C4-2B (cell line): ENCODE data around the gene SETDB1.

Experiments
- H3K27ac ChIP-seq: fragments of 450-650 bp; 2 replicates; pipeline ENCODE4 v1.5.1; 2017
- ZFX ChIP-seq: fragments of 450-650 bp; IDR thresholded peaks from 2 replicates; pipeline ENCODE4 v1.6.1; 2017
- TF ChIP-seq, protein P1 (sequence below): fragments of 450-650 bp; conservative IDR thresholded peaks from 2 replicates; pipeline ENCODE4 v1.5.1; 2017; ENCODE audit warnings: mild to moderate bottlenecking

SETDB1 gene

DNA sequence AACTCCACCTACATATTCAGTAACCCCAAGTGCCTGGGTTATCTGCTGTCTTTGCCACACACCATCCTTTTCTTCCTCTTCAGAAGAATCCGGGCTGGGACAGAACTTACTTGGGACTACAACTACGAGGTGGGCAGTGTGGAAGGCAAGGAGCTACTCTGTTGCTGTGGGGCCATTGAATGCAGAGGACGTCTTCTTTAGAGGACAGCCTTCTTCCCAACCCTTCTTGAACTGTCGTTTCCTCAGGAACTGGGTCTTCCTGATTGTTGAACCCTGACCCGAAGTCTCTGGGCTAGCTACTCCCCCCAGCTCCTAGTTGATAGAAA lies 38.0 kb downstream of the SETDB1 start:
- H3K27ac ChIP-seq, result no peak overlapping the region
- TF ChIP-seq, protein P1, sequence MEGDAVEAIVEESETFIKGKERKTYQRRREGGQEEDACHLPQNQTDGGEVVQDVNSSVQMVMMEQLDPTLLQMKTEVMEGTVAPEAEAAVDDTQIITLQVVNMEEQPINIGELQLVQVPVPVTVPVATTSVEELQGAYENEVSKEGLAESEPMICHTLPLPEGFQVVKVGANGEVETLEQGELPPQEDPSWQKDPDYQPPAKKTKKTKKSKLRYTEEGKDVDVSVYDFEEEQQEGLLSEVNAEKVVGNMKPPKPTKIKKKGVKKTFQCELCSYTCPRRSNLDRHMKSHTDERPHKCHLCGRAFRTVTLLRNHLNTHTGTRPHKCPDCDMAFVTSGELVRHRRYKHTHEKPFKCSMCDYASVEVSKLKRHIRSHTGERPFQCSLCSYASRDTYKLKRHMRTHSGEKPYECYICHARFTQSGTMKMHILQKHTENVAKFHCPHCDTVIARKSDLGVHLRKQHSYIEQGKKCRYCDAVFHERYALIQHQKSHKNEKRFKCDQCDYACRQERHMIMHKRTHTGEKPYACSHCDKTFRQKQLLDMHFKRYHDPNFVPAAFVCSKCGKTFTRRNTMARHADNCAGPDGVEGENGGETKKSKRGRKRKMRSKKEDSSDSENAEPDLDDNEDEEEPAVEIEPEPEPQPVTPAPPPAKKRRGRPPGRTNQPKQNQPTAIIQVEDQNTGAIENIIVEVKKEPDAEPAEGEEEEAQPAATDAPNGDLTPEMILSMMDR, result no peak
- no peak for TF ChIP-seq ZFX

DNA sequence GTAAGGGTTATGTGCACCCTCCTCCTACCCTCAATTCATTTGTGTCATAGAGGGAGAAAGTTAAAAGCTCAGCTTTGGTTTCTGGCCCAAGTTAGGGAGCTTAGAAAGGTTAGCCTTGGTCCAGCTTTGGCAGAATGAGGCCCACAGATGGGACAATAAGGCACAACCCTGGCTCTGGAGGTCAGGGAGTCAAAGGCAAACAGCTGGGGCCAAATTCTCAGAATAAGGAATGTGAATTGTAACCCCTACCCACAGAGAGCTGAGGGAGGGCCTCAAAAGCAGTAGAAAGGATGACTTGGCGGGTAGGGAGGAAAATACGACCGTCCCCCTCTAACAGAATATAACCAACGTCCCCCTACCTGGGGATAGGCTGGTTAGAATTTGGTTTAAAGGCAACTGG lies 39.4 kb downstream of the SETDB1 start:
- no peak overlapping the region for H3K27ac ChIP-seq
- TF ChIP-seq, protein P1, result no peak
- no peak for TF ChIP-seq ZFX

GRCh38 chr1:150966011-150966410 lies 39.8 kb downstream of the SETDB1 start:
- no peak overlapping the region for H3K27ac ChIP-seq
- TF ChIP-seq ZFX, result no peak
- TF ChIP-seq, protein P1, result no peak

DNA sequence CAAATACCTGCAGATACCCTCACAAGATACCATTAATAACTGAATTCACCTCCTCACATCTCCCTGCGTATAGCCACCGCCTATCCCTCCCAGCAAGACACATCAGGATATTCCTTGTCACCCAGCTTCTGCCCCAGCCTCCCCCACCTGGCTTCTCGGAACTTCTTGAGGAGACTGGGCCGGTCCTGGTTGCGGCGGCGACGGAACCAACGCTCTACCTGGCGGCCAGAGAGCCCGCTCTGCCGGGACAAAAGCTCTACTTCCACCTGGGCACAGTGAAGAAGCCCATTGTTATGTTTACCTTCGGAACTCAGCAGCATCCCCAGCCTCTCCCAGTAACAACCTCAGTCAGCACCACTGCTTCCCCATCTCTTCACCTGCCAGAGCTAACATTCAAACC lies 41.8 kb downstream of the SETDB1 start:
- TF ChIP-seq, protein P1, result no peak
- TF ChIP-seq ZFX, result no peak
- H3K27ac ChIP-seq, result peak overlapping the region; percentile 9; the same call in 1 of the 2 replicates

GRCh38 chr1:150968491-150968890 lies 42.3 kb downstream of the SETDB1 start:
- TF ChIP-seq, protein P1, result no peak
- TF ChIP-seq ZFX, result no peak
- H3K27ac ChIP-seq, result peak overlapping the region; percentile 9

GRCh38 chr1:150969626-150970025 lies 43.5 kb downstream of the SETDB1 start:
- no peak overlapping the region for H3K27ac ChIP-seq
- TF ChIP-seq ZFX, result no peak
- TF ChIP-seq, protein P1, result no peak

GRCh38 chr1:150970808-150971582 lies 44.8 kb downstream of the SETDB1 start:
- H3K27ac ChIP-seq, result peak overlapping the region; percentile 84
- TF ChIP-seq ZFX, result no peak
- TF ChIP-seq, protein P1, result no peak
